Glomerular endothelial cell (primary cell): ENCODE data around the gene IDUA. TPM values are rescaled to one million over a fixed set of nuclear protein-coding genes. Genes with fewer than 3 reads are reported as not detected.

ENCODE experiments used
- DNase-seq: peaks from one replicate; pipeline ENCODE4 v3.0.0-alpha.2; 2011; ENCODE audit warnings: low read depth, low spot score; ENCODE audit errors: extremely low read depth
- total RNA-seq: library from RNA; depleted of rRNA; stranded (reverse); fragments of >200 nt; gene quantifications from 2 replicates; pipeline ENCODE4 v1.2.3, GENCODE V29; 2015

IDUA gene
- total RNA-seq, 1 donor from 2014 or later = 47.9 TPM

DNA sequence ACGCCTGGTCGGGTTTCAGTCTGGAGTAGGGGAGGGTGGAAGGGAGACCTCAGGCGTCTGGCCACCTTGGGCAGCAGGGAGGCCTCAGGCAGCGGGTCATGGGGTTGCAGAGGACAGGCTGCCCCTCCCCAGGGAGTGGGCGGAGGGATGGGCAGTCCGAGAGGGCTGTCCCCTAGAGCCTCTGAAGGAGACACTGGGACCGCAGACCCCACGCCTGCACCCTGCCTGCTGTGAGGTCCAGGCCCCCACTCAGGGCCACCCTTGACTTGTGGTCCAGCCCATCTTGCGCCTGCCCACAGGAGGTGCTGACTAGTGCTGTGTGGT, 41.0 kb downstream of the IDUA start:
- DNase-seq = no peak

DNA sequence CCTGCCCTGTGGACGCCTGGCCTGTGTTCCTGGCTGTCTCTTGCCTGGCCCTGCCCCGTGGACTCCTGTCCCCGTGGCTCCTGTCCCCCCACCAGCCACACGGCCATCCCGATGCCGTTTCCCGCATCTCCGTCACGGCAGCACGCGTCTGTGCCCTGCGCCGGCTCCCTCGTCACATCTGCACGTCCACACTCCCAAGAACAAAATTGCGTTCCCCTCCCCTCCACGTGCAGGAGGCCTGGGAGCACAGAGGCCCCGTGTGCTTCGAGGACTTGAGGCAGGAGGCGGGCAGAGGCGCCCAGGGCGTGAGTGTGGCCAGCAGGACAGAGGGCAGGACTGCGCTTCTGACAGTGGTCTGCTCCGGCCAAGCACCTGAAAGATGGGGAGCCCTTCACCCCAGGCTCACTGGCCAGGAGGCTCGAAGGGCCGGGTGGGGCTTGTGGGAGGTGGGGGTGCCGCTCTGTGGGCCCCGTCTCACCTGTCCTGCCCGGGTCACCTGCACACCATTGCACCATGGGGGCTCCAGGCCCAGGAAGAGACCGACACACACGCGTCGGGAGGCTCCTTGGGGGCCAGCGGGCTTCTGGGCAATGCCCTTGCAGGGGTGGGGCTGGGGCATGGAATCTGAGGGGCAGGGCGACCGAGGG, 41.9 kb downstream of the IDUA start:
- no peak for DNase-seq

DNA sequence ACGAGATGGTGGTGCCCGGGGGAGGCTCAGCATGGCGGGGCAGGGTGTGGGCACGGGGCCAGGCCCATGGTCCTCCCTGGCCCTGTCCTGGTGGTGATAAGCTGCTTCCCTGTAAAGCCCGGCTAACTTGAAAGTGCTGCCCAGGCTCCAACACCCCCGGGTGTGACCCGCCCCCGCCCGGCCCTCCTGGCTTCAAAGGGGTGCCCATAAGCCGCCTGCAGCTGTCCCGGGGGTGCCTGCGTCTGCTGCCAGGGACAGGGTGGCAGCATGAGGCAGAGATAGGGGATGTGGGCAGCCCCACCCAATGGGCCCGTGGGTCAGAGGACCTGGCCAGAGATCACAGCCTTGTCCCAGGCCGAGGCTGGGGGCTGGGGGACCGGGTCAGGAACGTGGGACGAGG, 42.7 kb downstream of the IDUA start:
- DNase-seq = no peak

DNA sequence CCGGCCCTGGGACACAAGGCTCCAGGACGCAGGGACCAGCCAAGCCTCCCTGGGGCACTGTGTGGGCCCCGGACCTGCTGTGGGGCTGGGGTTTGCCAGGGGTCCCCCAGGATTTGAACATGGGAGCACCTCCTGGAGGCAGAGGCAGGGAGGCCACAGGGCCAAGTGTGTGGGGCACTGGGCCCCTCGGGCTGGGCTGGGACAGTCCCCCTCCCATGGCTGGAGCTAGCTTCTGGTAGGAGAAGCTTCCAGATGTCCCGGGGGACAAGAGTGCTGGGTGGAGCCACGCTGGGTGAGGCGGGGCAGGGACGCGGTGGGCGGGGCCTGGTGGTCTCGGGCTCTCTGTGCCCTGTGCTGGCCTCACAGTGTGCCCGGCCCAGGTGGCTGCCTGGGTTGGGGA, 43.2 kb downstream of the IDUA start:
- no peak for DNase-seq

DNA sequence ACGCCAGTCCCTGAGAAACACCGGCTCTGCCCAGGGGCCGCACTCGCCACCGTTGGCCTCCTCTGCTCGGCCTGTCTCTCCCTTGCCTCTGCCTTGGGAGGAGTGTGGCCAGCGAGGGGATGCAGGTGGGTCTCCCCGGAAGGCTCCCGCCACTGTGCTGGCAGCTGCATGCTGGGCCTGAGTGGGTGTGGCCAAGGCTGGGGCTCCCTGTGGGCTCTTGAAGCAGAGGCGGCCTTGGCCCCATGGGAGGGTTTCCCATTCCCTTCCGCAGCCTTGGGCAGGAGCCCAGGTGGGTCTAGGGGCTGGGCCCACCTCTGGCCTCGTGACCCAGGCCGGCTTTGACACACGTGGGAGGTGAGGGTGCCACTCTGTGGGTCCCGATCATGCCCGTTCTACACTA, 43.7 kb downstream of the IDUA start:
- no peak for DNase-seq

DNA sequence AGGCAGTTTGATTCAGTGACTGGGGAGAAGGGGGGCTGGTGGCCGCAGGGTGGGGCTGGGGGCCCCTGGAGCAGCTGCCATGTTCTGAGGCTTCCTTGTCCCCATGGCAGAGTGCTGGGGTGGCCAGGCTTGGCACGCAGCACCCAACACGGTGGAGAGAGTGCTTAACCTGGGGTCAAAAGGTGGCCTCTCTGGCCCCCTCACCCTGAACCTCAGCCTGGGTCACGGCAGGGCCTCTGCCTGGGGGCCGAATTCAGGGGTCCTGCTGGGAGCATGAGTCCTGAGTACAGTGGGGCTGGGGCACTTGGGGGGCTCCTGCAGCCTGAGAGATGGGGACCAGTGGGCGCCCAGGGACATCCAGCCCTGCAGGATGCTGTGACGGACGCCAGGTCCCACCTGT, 44.5 kb downstream of the IDUA start:
- no peak for DNase-seq

DNA sequence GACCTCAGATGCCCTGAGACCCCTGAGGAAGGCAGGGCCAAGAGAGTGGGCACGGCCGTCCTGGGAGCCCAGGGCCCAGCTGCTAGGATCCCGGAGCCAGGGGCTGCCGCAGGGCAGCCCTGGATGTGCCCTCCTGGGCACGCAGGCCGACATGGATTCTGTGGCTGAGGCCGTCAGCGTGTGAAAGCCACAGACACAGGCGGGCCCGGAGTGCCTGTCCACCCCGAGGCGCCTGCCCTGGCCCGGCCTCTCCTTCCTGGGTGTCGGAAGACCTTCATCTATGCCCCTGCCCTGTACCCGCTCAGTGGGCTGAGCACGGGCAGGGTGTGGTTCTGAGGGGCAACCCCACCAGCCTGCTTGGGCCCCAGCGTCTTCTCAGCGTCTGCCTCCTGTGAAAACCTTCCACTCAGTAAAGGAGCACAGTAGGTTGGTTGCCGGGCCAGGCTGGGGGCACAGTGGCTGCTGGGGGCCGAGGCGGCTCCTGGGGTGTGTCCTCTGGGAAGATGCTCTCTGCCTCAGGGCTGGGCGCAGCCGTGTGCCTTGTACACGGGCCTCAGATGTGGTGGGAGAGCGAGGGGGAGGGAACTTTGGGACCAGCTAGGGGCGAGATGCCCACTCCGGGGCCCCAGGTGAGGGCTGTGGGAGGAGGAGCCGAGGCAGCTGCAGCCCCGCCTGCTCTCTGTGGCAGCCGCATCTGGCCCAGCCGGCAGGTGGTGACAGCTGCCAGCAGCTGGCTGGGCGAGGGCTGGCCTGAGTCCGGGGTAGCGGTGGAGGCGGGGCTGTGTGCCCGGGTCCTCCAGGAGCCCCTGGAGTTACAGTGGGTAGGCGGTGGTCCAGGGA, 45.3 kb downstream of the IDUA start:
- no peak for DNase-seq

DNA sequence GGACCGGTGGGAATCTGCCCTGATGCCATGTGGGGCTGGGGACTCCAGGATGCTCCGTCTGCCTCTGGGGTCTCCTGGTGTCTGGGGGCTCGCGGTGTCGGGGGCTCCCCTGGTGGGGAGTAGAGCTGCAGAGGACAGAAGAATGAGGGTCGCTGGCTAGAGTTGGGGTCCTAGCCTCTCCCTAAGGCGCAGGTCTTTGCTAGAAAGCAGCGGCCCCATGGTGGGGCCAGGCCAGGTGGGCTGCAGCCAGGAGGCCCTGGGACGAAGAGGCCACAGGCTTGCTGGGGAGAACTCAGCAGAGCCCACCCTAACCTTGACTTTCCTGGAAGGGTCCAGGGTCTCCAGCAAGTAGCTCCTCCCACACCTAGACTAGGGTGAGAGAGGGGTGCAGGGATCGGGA, 46.0 kb downstream of the IDUA start:
- DNase-seq = no peak

DNA sequence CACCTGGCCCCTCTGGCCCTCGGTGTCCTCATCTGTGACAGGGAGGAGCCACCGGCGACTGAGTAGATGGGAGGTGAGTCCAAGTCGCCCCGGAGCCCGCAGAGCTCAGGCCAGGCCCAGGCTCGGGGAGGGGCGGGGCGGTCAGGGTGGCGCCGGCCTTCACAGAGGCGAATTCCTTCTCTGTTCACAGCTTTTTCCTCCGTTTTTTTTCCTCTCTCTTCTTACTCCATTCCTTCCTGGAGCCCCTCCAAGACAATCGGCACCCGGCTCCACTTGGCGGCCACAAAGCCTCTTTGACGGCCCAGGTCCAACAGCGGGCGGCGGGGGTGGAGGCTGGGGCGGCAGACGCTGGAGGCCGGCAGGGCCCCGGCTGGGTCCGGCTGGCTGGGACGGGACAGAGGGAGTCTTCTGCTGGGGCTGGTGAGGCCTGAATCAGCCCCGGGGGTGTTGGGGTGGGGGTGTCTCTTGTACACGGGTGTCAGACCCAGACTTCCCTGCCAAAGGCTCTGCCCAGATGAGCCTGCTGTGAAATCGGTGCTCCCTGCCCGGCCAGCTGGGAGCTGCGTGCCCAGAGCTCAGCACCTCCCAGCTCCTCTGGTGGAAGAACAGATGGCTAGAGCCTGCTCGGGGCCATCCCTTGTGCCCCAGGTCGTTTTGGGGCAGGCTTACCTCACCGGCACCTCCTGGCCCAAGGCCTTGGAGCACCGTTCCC, 47.2 kb downstream of the IDUA start:
- no peak for DNase-seq

DNA sequence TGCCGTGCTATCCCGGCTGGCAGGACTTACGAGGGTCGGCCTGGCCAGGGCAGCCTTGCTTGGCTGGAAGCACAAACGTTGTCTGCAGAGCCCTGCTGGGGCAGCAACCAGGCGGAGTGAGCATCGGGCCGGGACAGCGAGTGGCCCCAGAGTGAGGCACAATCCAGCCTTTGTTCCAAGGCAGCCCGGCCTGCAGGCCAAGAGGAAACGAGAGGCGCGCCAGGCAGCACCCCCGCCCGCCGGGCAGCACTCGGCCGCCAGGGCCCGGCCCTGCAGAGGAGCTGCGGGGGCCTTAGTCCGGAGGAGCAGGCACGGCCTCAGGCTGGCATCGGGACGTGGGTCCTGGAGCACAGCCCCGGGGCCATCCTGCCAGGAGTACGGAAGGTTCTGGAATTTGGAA, 48.7 kb downstream of the IDUA start:
- DNase-seq = no peak

DNA sequence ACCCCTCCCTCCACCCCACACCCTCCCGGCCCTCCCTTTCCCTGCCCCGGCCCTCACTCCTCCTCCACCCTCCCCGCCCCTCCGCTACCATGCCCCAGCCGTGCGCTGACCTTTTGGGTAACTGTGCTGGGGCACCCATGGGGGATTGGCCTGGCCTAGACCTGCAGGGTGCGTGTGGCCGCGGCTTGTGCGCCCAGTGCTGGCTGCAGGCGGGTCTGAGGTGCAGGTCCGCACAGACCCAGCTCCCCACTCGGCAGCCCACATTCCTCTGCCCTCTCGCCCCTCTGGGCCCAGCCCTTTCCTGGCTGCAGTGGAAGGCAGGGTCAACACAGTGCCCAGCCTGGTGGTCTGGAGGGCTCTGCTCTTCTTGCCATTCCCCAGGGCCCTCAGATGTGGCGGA, 49.3 kb downstream of the IDUA start:
- DNase-seq = no peak

DNA sequence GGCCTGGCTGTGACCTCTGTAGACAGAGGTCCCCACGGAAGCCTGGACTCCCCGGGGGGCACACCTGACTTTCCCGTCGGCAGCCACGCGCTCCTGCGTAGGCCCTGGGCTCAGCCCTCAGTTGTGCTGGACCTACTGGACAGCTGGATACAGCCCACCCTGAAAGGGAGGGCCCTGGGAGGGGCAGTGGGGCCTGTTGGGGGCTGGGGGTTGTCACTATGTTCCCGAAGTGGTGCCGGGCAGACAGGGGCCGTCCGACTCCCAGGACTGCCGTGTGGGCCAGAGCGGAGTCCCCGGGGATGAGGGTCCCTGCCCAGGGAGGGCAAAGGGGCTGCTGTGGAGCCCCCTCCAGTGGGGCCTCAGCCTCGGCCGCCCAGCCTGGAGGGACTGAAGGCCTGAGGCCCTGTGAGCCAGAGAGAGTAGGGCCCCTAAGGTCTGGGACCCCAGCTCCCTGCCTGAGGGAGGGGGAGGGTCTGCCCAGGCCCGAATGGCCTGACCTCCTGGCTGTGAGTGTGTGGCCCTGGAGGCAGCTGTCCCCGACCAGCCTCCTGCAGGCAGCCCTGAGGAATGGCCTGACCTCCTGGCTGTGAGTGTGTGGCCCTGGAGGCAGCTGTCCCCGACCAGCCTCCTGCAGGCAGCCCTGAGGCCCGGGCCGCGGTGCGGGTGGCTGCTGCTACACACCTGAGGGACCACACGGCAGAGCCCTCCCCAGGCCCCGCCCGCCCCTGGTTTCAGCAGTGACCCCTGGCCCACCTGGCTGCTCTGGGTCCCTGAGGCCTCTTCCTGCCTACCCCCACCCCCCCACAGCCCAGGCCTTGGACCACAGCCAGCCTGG, 50.3 kb downstream of the IDUA start:
- DNase-seq = no peak

DNA sequence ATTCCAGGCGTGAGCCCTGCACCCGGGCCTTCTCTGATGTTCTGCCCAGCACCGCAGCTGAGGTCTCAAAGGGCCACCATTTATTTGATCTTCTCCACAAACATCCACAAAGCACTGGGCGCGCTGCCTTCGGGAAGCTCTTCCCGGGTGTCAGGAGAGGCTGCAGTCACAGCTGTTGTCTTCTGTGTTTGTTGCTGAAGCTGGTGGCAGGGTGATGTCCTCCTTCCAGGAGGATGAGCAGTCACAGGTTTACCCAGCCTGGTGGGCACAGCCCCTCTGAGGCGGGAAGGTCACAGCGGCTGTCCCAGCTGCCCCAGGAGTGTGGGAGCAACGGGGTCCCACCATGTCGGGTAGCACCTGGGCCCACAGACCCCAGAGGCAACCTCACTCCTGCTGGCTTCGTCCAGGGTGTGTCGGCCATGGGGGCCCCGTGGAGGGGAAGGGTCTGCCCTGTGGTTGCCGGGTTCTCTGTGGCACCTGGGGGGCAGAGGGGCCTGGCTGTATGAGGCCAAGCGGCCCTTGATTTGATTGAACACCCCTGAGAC, 52.2 kb downstream of the IDUA start:
- DNase-seq = no peak

DNA sequence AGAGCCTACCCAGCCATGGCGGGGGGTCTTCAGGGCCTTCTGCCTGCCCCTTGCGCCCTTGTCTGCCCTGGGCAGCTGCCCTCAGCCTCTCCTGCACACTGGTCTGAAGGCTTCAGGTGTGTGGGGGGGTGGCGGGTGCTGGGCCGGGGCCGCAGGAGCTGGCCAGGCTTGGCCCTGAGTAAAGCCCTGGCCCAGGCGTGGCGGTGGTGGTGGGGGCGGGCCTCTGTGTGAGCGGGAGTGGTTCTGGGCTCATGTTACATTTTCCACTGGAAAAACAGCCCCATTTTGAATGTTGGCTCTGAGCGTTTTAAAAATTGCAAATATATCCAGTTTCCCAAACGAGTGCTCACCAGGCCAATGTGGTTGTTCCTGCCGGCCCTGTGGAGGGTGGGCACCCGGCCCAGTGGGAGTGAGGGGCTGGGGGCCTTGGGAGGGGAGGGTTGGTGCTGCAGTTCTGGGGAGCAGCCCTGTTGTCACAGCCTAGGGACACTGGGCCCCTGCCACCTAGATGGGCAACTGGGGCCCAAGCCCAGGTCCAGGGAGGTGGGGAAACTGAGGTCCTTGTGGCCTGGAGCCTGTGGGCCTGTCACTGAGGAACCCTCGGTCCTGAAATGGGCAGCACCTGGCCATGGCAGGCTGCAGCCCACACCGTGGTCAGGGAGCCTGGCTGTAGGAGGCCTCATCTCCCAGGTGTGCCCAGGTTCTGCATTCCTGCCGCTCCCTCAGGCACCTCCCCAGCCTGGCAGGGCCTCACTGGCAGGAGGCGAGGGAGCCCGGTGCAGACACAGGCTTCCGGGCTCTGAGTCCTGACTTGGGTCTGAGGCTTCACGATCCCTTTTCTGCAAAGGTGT, 52.9 kb downstream of the IDUA start:
- no peak for DNase-seq

DNA sequence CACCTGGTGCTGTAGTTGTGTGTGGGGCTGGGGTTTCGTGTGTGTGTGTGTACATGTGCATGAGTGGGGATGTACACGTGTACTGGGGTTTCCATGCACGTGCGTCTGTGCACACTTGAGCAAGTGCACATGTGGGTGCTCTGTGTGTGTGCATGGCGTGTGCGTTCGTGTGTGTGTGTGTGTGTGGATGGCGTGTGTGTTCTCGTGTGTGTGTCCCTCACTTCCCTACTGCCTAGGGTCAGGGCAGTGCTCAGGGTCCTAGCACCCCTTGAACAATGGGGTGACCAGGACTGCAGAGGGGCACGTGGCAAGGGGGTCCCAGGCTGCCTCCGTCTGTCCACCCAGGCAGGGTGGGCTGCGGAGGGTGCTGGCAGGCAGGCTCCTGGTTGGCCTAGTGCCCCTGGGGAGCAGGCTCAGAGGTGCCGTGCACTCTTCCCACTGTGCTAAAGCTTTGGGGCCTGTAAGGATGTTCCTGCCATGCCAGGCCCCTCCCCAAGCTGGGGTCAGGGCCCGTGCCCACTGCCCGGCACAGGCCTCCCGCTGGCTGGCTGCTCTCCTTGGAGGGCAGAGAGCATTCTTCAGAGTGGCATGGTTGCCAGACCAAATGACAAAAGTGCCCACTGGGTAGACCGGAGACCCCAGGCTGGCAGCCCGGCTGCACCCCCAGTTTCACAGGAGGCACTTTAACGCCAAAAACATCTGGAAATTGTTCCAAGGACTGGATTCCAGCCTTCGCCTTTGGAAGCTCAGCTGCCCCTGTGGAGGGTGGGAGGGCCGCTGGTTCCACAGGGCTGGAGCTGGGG, 53.7 kb downstream of the IDUA start:
- DNase-seq = no peak

DNA sequence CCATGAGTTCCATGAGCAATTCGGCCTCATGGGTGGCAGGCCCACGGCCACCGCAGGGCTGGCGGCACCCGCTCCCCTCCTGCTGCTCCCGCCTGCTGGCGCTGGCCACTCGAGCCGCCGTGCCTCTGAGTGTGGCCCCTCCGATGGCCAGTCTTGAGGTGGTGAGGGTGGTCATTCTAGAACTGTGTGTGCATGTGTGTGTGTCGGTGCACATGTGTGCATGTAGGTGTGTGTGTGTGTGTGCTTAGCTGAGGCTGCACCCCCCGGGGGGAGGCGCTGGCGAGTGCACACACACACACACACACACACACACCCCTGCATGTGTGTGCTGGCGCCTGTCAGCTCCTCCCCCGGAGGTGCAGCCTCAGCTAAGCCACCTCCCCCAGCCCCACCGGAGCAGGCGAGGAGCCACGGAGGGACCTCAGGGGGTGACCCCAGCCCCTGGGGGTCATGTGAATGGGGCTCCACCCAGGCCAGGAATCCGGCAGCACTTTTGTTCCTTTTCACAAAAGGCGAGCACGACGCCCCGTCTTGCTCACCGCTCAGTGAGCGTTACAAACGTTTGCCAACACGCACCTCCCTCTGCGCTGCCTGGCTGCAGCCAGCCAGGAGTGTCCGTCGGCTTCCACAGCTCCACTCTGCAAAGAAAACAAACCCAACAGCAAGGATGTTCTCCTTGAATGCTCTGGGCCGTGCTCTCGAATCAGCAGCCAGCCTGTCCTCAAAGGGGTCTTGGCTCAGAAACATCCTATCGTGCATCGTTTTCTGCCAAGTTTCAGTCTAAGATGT, 54.5 kb downstream of the IDUA start:
- no peak for DNase-seq

DNA sequence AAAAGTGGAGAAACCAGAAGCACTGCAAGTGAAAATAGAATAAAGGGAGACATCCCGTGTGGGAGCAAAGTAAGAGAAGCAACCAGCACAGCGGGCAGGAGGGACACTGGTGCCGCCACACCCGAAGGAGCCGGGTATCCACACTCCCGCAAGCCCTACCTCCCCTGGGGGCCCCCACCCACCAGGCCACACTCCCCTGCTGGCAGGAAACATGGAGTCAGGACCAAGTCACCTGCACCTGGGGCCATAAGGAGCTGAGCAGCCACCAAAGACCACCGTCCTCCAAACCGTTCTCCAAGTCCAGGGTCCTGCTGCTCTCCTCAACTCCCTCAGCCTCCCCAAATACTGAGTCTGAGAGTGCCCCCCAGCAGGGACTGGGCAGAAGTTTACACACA, 55.1 kb downstream of the IDUA start:
- DNase-seq = no peak

DNA sequence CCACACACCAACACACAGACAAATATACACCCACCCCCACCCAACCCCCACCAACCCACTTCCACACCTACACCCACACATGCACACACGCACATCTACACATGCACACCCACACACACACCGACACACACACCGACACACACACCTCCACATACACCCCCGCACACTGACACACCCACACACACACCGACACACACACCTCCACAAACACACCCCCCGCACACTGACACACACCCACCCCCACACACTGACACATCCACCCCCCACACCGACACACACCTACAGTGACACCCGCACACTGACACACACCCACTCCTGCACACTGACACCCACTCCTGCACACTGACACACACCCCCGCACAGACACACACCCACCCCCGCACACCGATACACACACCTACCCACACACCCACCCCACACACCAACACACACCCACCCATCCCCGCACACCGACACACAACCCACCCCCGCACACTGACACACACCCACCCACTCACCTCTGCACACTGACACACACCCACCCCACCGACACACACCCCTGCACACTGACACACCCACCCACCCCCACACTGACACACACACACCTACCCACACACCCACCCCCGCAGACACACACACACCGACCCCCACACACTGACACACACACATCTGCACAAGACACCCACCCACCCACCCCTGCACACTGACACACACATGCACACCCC, 55.7 kb downstream of the IDUA start:
- no peak for DNase-seq
